ENCODE data around the gene CTSC.

The CTSC gene

DNA sequence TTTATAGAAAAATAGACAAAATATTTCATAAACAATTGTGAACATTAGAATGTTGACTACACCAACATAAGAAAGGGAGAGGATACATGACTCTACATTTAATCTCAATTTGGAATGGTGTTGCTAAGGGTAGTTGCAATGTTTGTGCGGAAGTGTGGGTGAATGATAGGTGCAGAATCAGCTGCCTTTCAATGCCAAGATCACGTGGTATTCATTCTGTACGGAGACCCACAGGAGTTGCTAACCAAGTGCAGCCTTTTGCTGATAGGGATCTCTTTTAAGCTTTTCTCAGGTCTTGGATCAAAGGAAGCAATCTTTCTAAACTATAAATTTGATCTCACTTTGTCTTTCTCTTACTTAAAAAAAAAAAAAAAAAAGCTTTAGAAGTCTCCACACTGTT is 29.8 kb upstream of the CTSC start:
- 90 to 94% methylated on average over 2 to 3 of the region's 3 CpGs for WGBS, 2 experiments (ENCODE audit: insufficient coverage in 2 of 2)
- H3K9me3 ChIP-seq (ENCODE audit: control insufficient read depth, low read length): no peaks in the 10 kb centered on the region
- H3K27ac ChIP-seq (ENCODE audit: low read depth, low read length, severe bottlenecking): no peak overlapping the region
- H3K36me3 ChIP-seq (ENCODE audit: control insufficient read depth, insufficient read depth, low read length): no peaks in the 10 kb centered on the region
- peaks cover 9% of the 10 kb centered on the region for H3K4me1 ChIP-seq (ENCODE audit: control insufficient read depth, insufficient read depth, low read length, poor library complexity, severe bottlenecking)
- H3K4me3 ChIP-seq (ENCODE audit: extremely low read depth, insufficient read depth, low read length, poor library complexity, severe bottlenecking): no peak overlapping the region

DNA sequence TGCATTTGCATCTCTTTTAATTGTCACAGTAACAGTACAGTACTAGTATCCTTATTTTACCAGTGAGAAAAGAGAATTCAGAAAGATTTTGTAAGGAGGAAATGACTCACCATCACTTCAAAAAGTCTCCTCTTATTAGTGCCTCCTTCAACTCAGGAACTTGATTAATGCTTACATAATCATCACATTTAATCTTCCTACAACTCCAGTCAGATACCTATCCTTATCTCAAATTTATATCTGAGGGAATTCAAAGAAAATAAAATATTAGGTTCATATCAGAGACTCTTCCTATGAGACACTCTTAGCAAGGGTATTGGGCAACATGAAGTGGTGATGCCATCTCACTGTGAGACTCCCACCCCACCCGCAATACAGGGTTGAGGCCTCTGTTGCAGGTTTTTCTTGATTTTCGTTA is 26.1 kb upstream of the CTSC start:
- Histone ChIP-seq H3K9me3 (ENCODE audit: control insufficient read depth, low read length) (no peaks in the 10 kb centered on the region), H3K27ac (ENCODE audit: low read depth, low read length, severe bottlenecking) (no peak overlapping the region)
- WGBS, 2 experiments (ENCODE audit: insufficient coverage in 2 of 2): 86 to 100% methylated on average over 1 of the region's 2 CpGs

DNA sequence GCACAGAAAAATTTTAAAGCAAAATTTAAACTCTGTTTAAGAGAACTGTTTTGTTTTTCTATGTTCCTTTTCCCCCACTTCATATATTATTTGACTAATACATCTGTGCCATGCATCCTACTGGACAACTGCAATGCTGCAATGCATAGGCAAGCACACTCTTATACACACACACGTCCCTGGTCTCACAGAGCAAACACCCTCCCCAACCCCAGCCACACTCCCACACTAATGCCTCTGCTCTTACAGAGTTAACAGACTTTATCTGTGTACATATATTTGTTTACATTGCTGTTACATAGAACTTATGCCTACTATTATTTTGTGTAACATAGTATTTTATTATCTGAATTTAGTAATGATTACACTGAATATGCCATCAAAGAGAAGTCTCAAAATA is 25.5 kb upstream of the CTSC start:
- no CpG with 5 or more reads among the region's 1 CpG for WGBS, 2 experiments (ENCODE audit: insufficient coverage in 2 of 2)
- Histone ChIP-seq H3K27ac (ENCODE audit: low read depth, low read length, severe bottlenecking) (no peak overlapping the region), H3K9me3 (ENCODE audit: control insufficient read depth, low read length) (no peaks in the 10 kb centered on the region), H3K4me3 (ENCODE audit: extremely low read depth, insufficient read depth, low read length, poor library complexity, severe bottlenecking) (no peak overlapping the region), H3K4me1 (ENCODE audit: control insufficient read depth, insufficient read depth, low read length, poor library complexity, severe bottlenecking) (peaks cover 9% of the 10 kb centered on the region), H3K36me3 (ENCODE audit: control insufficient read depth, insufficient read depth, low read length) (no peaks in the 10 kb centered on the region)

More for the DNA sequence above, 26.1 kb upstream of the CTSC start:
- Histone ChIP-seq H3K36me3 (ENCODE audit: control insufficient read depth, insufficient read depth, low read length) (no peaks in the 10 kb centered on the region), H3K4me3 (ENCODE audit: extremely low read depth, insufficient read depth, low read length, poor library complexity, severe bottlenecking) (no peak overlapping the region), H3K4me1 (ENCODE audit: control insufficient read depth, insufficient read depth, low read length, poor library complexity, severe bottlenecking) (peaks cover 9% of the 10 kb centered on the region)

DNA sequence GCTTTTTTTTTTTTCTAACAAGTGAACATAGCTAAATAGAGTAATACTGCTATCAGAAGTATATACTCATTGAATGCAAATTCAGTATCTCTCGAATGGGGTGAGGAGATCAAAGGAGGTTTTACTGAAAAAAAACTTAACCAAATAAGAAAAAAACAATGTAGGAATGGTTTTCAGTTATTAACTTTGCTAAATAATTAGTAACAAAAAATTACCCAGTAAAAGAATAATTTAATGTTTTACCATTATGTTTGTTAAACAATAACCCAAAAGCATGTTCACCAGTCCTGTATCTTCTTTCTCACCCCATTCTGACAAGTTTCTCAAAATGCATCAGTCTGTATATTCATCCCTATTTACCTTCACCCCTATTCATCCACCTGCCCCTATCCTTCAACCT is 22.6 kb upstream of the CTSC start:
- WGBS, 2 experiments (ENCODE audit: insufficient coverage in 2 of 2): no CpG with 5 or more reads among the region's 1 CpG

DNA sequence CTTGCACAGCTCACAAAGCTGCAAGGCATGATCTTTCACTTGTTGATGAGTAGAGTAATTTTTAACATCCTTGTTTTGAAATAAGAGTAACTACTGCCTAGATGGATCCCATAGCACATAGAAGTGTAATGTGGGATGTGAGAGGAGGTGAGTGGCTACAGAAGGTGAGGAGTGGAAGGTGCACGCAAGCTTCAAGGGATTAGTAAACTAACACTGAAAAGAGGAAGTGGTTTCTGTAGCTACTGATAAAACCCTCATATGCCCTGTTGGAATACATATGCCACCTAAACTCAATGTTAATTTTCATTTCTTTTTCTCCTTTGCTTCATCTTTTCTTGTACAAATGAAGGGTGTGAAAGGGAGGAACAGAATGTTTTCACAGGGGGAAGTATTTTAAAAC is 22.0 kb upstream of the CTSC start:
- Histone ChIP-seq H3K4me3 (ENCODE audit: extremely low read depth, insufficient read depth, low read length, poor library complexity, severe bottlenecking) (no peak overlapping the region), H3K9me3 (ENCODE audit: control insufficient read depth, low read length) (no peaks in the 10 kb centered on the region), H3K27ac (ENCODE audit: low read depth, low read length, severe bottlenecking) (no peak overlapping the region), H3K36me3 (ENCODE audit: control insufficient read depth, insufficient read depth, low read length) (no peaks in the 10 kb centered on the region), H3K4me1 (ENCODE audit: control insufficient read depth, insufficient read depth, low read length, poor library complexity, severe bottlenecking) (peaks cover 9% of the 10 kb centered on the region)
- WGBS, 2 experiments (ENCODE audit: insufficient coverage in 2 of 2): 83 to 100% methylated on average over 1 of the region's 1 CpG

More for the DNA sequence above, 22.6 kb upstream of the CTSC start:
- Histone ChIP-seq H3K4me1 (ENCODE audit: control insufficient read depth, insufficient read depth, low read length, poor library complexity, severe bottlenecking) (peaks cover 9% of the 10 kb centered on the region), H3K4me3 (ENCODE audit: extremely low read depth, insufficient read depth, low read length, poor library complexity, severe bottlenecking) (no peak overlapping the region), H3K9me3 (ENCODE audit: control insufficient read depth, low read length) (no peaks in the 10 kb centered on the region), H3K27ac (ENCODE audit: low read depth, low read length, severe bottlenecking) (no peak overlapping the region), H3K36me3 (ENCODE audit: control insufficient read depth, insufficient read depth, low read length) (no peaks in the 10 kb centered on the region)

DNA sequence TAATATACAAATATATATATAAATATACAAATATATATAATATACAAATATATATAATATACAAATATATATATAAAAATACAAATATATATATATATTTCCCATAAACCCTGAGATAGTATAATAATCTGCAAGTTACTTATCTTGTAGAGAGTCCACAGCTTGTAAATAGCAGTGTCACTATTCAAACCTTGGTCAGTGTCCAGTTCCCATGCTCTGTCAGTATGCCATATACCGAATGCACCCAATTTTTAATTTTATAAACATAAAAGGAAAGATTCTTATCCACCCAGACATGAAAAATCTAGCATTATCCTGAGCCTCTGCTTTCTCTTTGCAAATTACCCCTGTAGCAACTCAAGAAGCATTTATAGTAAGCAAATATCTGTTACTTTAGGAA is 21.6 kb upstream of the CTSC start:
- Histone ChIP-seq H3K9me3 (ENCODE audit: control insufficient read depth, low read length) (no peaks in the 10 kb centered on the region), H3K4me1 (ENCODE audit: control insufficient read depth, insufficient read depth, low read length, poor library complexity, severe bottlenecking) (peaks cover 9% of the 10 kb centered on the region), H3K27ac (ENCODE audit: low read depth, low read length, severe bottlenecking) (no peak overlapping the region), H3K36me3 (ENCODE audit: control insufficient read depth, insufficient read depth, low read length) (no peaks in the 10 kb centered on the region), H3K4me3 (ENCODE audit: extremely low read depth, insufficient read depth, low read length, poor library complexity, severe bottlenecking) (no peak overlapping the region)
- WGBS, 2 experiments (ENCODE audit: insufficient coverage in 2 of 2): 100% methylated on average over 1 of the region's 1 CpG; no CpG with 5 or more reads in 1 of the 2 experiments

DNA sequence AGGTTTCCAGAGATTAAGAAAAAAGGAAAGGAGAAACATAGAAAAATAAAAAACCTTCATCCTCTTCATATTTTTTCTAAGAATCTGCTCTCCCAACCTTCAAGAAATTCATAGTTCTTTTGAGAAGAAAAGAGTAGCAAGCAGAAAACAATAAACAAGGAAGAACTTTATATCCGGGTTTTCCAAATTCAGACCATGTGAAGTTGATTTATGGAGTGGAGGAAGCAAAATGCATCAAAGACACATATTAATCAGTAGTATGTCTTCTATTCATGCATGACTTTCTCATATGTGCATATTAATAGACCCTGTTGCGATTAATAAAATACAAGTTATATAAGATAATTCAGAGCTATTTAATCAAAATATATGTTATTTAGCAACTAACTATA is 20.5 kb upstream of the CTSC start:
- no peaks in the 10 kb centered on the region for H3K36me3 ChIP-seq (ENCODE audit: control insufficient read depth, insufficient read depth, low read length)
- WGBS, 2 experiments (ENCODE audit: insufficient coverage in 2 of 2): no CpG with 5 or more reads among the region's 2 CpGs
- no peaks in the 10 kb centered on the region for H3K4me1 ChIP-seq (ENCODE audit: control insufficient read depth, insufficient read depth, low read length, poor library complexity, severe bottlenecking)
- no peak overlapping the region for H3K27ac ChIP-seq (ENCODE audit: low read depth, low read length, severe bottlenecking)
- no peaks in the 10 kb centered on the region for H3K9me3 ChIP-seq (ENCODE audit: control insufficient read depth, low read length)
- no peak overlapping the region for H3K4me3 ChIP-seq (ENCODE audit: extremely low read depth, insufficient read depth, low read length, poor library complexity, severe bottlenecking)

DNA sequence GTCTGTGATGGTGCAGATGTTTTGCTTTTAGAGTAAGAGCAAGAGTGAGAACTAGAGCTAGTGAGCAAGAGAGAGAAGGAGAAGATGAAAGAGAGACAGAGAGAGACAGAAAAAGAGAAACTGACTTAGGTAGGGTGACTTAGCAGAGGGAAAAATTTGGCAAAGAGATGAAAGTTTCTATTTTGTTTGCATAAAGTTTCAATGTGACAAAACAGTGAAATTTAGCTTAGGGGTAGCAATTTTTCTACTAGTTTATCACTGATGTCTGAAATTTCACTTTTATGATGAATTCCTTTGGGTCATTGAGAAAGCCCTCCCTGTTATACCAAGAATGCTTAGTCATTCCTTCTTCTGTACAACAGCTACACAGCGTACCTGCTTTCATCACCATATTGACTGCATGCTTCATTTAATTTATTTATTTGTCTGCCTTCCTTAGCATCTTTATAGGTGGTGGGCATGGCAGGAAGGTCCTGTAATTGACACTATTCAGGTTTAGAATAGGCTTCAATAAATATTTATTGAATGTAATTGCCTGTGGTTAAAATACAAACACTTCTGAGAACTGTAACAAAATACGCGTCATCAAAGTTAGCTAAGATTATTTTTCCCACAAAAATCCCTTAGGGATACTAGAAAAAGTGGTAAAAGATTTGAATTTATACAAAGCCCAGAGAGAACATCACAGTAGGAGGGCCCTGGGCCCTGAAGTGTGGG is 19.9 kb upstream of the CTSC start:
- no peaks in the 10 kb centered on the region for H3K9me3 ChIP-seq (ENCODE audit: control insufficient read depth, low read length)
- WGBS, 2 experiments (ENCODE audit: insufficient coverage in 2 of 2): no CpG with 5 or more reads among the region's 3 CpGs
- no peaks in the 10 kb centered on the region for H3K4me1 ChIP-seq (ENCODE audit: control insufficient read depth, insufficient read depth, low read length, poor library complexity, severe bottlenecking)
- no peak overlapping the region for H3K4me3 ChIP-seq (ENCODE audit: extremely low read depth, insufficient read depth, low read length, poor library complexity, severe bottlenecking)
- H3K27ac ChIP-seq (ENCODE audit: low read depth, low read length, severe bottlenecking): no peak overlapping the region
- H3K36me3 ChIP-seq (ENCODE audit: control insufficient read depth, insufficient read depth, low read length): no peaks in the 10 kb centered on the region

DNA sequence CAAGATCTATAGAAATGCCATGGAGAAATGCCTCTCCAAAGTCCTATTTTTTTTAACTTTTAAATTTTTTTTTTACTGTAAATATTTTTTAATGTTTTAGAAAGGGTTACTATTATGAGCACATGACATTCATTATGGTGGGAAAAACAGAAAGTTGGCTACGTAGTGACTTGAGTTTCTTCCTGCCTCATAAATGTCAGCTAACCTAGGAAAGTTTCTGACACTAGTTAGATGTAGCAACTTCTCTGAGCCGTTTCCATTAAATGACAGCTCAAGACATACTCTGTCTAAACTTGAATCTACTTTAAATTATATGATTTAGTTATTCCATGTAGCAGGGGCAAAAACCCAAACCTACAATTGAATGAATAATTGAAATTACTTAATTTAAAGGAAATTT is 18.4 kb upstream of the CTSC start:
- Histone ChIP-seq H3K36me3 (ENCODE audit: control insufficient read depth, insufficient read depth, low read length) (no peaks in the 10 kb centered on the region), H3K9me3 (ENCODE audit: control insufficient read depth, low read length) (no peaks in the 10 kb centered on the region), H3K27ac (ENCODE audit: low read depth, low read length, severe bottlenecking) (no peak overlapping the region), H3K4me3 (ENCODE audit: extremely low read depth, insufficient read depth, low read length, poor library complexity, severe bottlenecking) (no peak overlapping the region), H3K4me1 (ENCODE audit: control insufficient read depth, insufficient read depth, low read length, poor library complexity, severe bottlenecking) (no peaks in the 10 kb centered on the region)
- WGBS, 2 experiments (ENCODE audit: insufficient coverage in 2 of 2): 100% methylated on average over 1 of the region's 2 CpGs

DNA sequence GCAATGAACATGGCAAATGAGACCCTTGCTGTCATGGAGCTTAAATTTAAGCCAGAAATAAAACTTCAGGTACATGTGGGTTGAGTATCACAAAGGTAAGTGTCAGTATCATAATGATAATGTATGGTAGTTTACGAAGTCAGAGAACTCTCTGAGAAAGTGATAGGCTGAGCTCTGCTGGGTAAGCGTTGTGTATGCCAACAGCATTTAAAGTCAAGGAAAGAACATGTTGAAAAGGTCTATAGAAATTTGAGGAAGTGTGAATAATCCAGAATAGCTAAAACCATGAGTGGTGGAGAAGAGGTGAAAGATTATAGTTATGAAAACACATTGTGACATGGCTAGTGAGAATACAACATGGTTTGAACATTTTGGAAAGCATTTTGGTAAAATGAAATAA is 17.4 kb upstream of the CTSC start:
- Histone ChIP-seq H3K4me1 (ENCODE audit: control insufficient read depth, insufficient read depth, low read length, poor library complexity, severe bottlenecking) (no peaks in the 10 kb centered on the region), H3K27ac (ENCODE audit: low read depth, low read length, severe bottlenecking) (no peak overlapping the region), H3K9me3 (ENCODE audit: control insufficient read depth, low read length) (no peaks in the 10 kb centered on the region), H3K36me3 (ENCODE audit: control insufficient read depth, insufficient read depth, low read length) (no peaks in the 10 kb centered on the region), H3K4me3 (ENCODE audit: extremely low read depth, insufficient read depth, low read length, poor library complexity, severe bottlenecking) (no peak overlapping the region)
- 82 to 95% methylated on average over 2 of the region's 2 CpGs for WGBS, 2 experiments (ENCODE audit: insufficient coverage in 2 of 2)

DNA sequence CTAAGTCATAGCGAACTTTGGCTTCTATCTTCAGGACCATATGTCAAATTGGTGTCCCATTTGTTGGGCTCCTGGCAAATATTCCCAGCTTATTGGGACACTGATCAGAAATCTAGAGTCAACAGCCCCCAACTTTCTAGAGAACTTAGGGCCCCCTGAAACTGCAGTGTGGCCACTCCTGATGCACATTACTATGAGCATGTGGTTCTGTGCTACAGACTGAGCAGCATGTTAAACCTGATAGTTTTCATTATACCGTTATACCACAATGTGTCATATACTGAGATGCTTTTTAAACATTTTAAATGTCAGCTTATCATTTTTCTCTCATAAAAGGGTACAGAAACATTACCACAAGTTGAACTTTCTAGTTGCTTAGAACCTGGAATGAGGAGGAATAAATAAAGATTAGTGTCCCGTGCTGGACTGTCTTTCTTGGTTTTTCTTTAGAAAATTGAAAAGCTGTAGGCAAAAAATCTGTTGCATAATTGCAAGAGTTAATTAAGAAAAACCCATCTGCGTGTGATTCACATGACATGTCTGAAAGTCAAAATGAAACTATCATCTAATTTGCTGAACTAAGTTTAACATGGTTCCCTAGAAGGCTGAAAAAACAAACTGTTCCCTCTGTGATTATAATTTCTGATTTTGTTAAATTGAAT is 16.4 kb upstream of the CTSC start:
- 89 to 100% methylated on average over 2 to 4 of the region's 4 CpGs for WGBS, 2 experiments (ENCODE audit: insufficient coverage in 2 of 2)
- Histone ChIP-seq H3K4me3 (ENCODE audit: extremely low read depth, insufficient read depth, low read length, poor library complexity, severe bottlenecking) (no peak overlapping the region), H3K27ac (ENCODE audit: low read depth, low read length, severe bottlenecking) (no peak overlapping the region), H3K9me3 (ENCODE audit: control insufficient read depth, low read length) (no peaks in the 10 kb centered on the region), H3K4me1 (ENCODE audit: control insufficient read depth, insufficient read depth, low read length, poor library complexity, severe bottlenecking) (no peaks in the 10 kb centered on the region), H3K36me3 (ENCODE audit: control insufficient read depth, insufficient read depth, low read length) (no peaks in the 10 kb centered on the region)
